H1 (cell line): Measurements from ENCODE around the gene NOSIP. TPM values are rescaled to one million over a fixed set of nuclear protein-coding genes. Genes with fewer than 3 reads are reported as not detected.

Experiments used
- MAFK ChIP-seq: IDR thresholded peaks from 2 replicates; pipeline ENCODE4 v1.6.1; 2012; ENCODE audit warnings: low read depth, mild to moderate bottlenecking, improper control_type of control experiment, low read length
- TBP ChIP-seq: IDR thresholded peaks from 2 replicates; pipeline ENCODE4 v1.6.1; 2011; ENCODE audit warnings: low read depth, low read length, improper control_type of control experiment
- polyA plus RNA-seq, 7 experiments: library from polyadenylated mRNA; depleted of rRNA in 3 of 7; stranded (reverse) in 5 of 7; unstranded in 2 of 7; fragments of >200 nt in 5 of 7; fragments of 200-250 nt in 2 of 7; gene quantifications; 1 replicate in 5 of 7; 2 replicates in 1 of 7; 4 replicates in 1 of 7; pipeline versions ENCODE4 v1.2.1 to v1.2.3, GENCODE V29; 2011 to 2013; ENCODE audit warnings: missing spikeins in 2 of 7, mixed read lengths in 2 of 7
- total RNA-seq: library from RNA; stranded (reverse); fragmentation: NEBNext Ultra II Directional; extraction: Animal tissue kit (Norgen Biotek cat#: 25700); gene quantifications from 2 replicates; pipeline ENCODE4 v1.2.1, GENCODE V29; 2021

NOSIP gene
- total and polyA plus RNA-seq, 2 of the 8 experiments (the other 6 are each of a cell fraction or from before 2014, with no cell fraction given), result 85.1 to 192 TPM

GRCh38 chr19:49541914-49542313, 38.4 kb downstream of the NOSIP start (continued):
- TF ChIP-seq MAFK (no peak), TBP (no peak)
